GM12878 (cell line): ENCODE results near the gene TSPO2. TPM values are rescaled to one million over a fixed set of nuclear protein-coding genes. Genes with fewer than 3 reads are reported as not detected.

Experiments used
- ATAC-seq: fragments of 200-7000 bp; cut with Tn5 transposase; 3 replicates; pipeline ENCODE4 v1.9.1; 2020; ENCODE audit warnings: mild to moderate bottlenecking, moderate library complexity
- BruUV-seq: library from RNA; stranded (reverse); fragments of 400-500 nt; replicated peaks from 2 replicates; lab custom pipeline; 2021; lab: Mats Ljungman, UMichigan
- CTCF ChIA-PET: fragments of 300-600 bp; sonication (Branson Sonifier 250); formaldehyde crosslinking; extraction: SDS; loops from one replicate; lab custom pipeline; 2021; ENCODE audit warnings: inconsistent platforms; lab: Yijun Ruan, JAX
- POLR2A ChIA-PET: fragments of 350-600 bp; formaldehyde crosslinking; extraction: SDS; loops from one replicate; lab custom pipeline; 2021; ENCODE audit warnings: inconsistent platforms; lab: Charles Lee
- RAD21 ChIA-PET: fragments of 300-600 bp; sonication (Branson Sonifier 250); formaldehyde crosslinking; loops from one replicate; lab custom pipeline; 2023; ENCODE audit warnings: antibody characterized with exemption; ENCODE audit not compliant: unreplicated experiment; lab: Charles Lee
- SMC1A ChIA-PET: fragments of 300-600 bp; sonication (Branson Sonifier 250); formaldehyde crosslinking; loops from one replicate; lab custom pipeline; 2023; ENCODE audit not compliant: unreplicated experiment, uncharacterized antibody; lab: Charles Lee
- DNase-seq: peaks from one replicate; pipeline ENCODE4 v3.0.0-alpha.2; 2011; ENCODE audit warnings: low read depth, low spot score
- FAIRE-seq: peaks from 3 replicates; lab custom pipeline; 2011; peaks lifted over from hg19 to GRCh38; lab: Jason Lieb, UNC
- H2AFZ ChIP-seq: 2 replicates; pipeline ENCODE4 v1.6.0; 2011; ENCODE audit warnings: low read depth, low read length, control low read depth; ENCODE audit not compliant: control insufficient read depth
- H3K27ac ChIP-seq: 2 replicates; pipeline ENCODE4 v1.5.1; 2011; ENCODE audit warnings: control low read depth; ENCODE audit not compliant: control insufficient read depth, insufficient read depth
- H3K27me3 ChIP-seq, 2 experiments: replicated peaks in 1 of 2; 2 replicates each; pipeline versions ENCODE4 v1.6.0 to v1.6.1; 2011; ENCODE audit warnings: low read length in 1 of 2; ENCODE audit not compliant: control insufficient read depth in 2 of 2, insufficient read depth in 2 of 2
- H3K36me3 ChIP-seq, 2 experiments: 2 replicates each; pipeline ENCODE4 v1.5.1; 2011; ENCODE audit warnings: low read length in 1 of 2; ENCODE audit not compliant: control insufficient read depth in 2 of 2, insufficient read depth in 2 of 2
- H3K4me1 ChIP-seq: 2 replicates; pipeline ENCODE4 v1.6.1; 2011; ENCODE audit warnings: mild to moderate bottlenecking, low read length, moderate library complexity, mixed read lengths; ENCODE audit not compliant: control insufficient read depth, insufficient read depth
- H3K4me2 ChIP-seq: 2 replicates; pipeline ENCODE4 v1.6.0; 2011; ENCODE audit warnings: control low read depth; ENCODE audit not compliant: control insufficient read depth, insufficient read depth
- H3K4me3 ChIP-seq: fragments of 200-600 bp; sonication (generic); 2 replicates; pipeline ENCODE4 v1.5.1; 2016
- H3K79me2 ChIP-seq: 2 replicates; pipeline ENCODE4 v1.6.0; 2011; ENCODE audit warnings: low read length; ENCODE audit not compliant: control insufficient read depth, insufficient read depth
- H3K9ac ChIP-seq: 2 replicates; pipeline ENCODE4 v1.8.0; 2011; ENCODE audit warnings: low read length, control low read depth, mixed read lengths; ENCODE audit not compliant: control insufficient read depth, insufficient read depth
- H3K9me3 ChIP-seq: replicated peaks from 3 replicates; pipeline ENCODE4 v1.5.1; 2011; ENCODE audit warnings: mild to moderate bottlenecking, low read length; ENCODE audit not compliant: control insufficient read depth, insufficient read depth
- H4K20me1 ChIP-seq: 2 replicates; pipeline ENCODE4 v1.6.0; 2011; ENCODE audit not compliant: control insufficient read depth, insufficient read depth
- ASH2L ChIP-seq: fragments of 300-600, 200-600 bp; sonication (generic); IDR thresholded peaks from 2 replicates; pipeline ENCODE4 v1.6.1; 2017; ENCODE audit warnings: low read depth, mild to moderate bottlenecking, borderline replicate concordance
- CHD4 ChIP-seq: fragments of 200-600 bp; sonication (generic); IDR thresholded peaks from 2 replicates; pipeline ENCODE4 v1.6.1; 2016; ENCODE audit warnings: mild to moderate bottlenecking
- CREM ChIP-seq: IDR thresholded peaks from 2 replicates; pipeline ENCODE4 v1.6.1; 2014; ENCODE audit warnings: antibody characterized with exemption, low read depth
- IKZF2 ChIP-seq, 2 experiments: fragments of 450-650 bp; IDR thresholded peaks; 2 replicates each; pipeline ENCODE4 v1.6.1; 2017; ENCODE audit warnings: mild to moderate bottlenecking in 2 of 2, moderate library complexity in 2 of 2
- KDM1A ChIP-seq: fragments of 200-600 bp; sonication (generic); IDR thresholded peaks from 2 replicates; pipeline ENCODE4 v1.6.1; 2016; ENCODE audit warnings: borderline replicate concordance
- RAD51 ChIP-seq: fragments of 450-650 bp; IDR thresholded peaks from 2 replicates; pipeline ENCODE4 v1.6.1; 2016; ENCODE audit warnings: moderate library complexity, mild to moderate bottlenecking, inconsistent platforms
- SIN3A ChIP-seq: IDR thresholded peaks from 2 replicates; pipeline ENCODE4 v1.6.1; 2012; ENCODE audit warnings: low read depth, low read length, improper control_type of control experiment
- SREBF2 ChIP-seq: IDR thresholded peaks from 2 replicates; pipeline ENCODE4 v1.6.1; 2012; ENCODE audit warnings: mild to moderate bottlenecking, low read length
- STAT3 ChIP-seq: IDR thresholded peaks from 2 replicates; pipeline ENCODE4 v1.6.1; 2011; ENCODE audit warnings: low read depth, low read length, improper control_type of control experiment
- WRNIP1 ChIP-seq: IDR thresholded peaks from 2 replicates; pipeline ENCODE4 v1.6.1; 2011; ENCODE audit warnings: low read depth, low read length, improper control_type of control experiment, borderline replicate concordance
- ZNF207 ChIP-seq: fragments of 450-650 bp; IDR thresholded peaks from 2 replicates; pipeline ENCODE4 v1.6.1; 2014; ENCODE audit warnings: antibody characterized with exemption, mild to moderate bottlenecking, borderline replicate concordance
- ZZZ3 ChIP-seq: IDR thresholded peaks from 2 replicates; pipeline ENCODE4 v1.6.1; 2011; ENCODE audit warnings: low read depth; ENCODE audit not compliant: control insufficient read depth, insufficient read length
- WGBS: methylation state at CpG from one replicate; pipeline ENCODE4 v1.1.6; 2016; ENCODE audit warnings: low lambda C conversion rate; ENCODE audit not compliant: insufficient replicate concordance, insufficient coverage; ENCODE audit errors: missing lambda C conversion rate; 5-methylcytosine and 5-hydroxymethylcytosine counted together
- in situ Hi-C: fragments of 300-500 bp; cut with MboI; formaldehyde crosslinking; loops from 9 replicates; pipeline ENCODE4 v1.14.3; 2018; ENCODE audit warnings: mixed read lengths
- intact Hi-C: fragments of 100-400 bp; cut with micrococcal nuclease; formaldehyde crosslinking; loops from one replicate; pipeline ENCODE4 v1.14.2; 2022; ENCODE audit not compliant: unreplicated experiment
- polyA plus RNA-seq, 11 experiments: library from polyadenylated mRNA; depleted of rRNA in 4 of 11; unstranded in 6 of 11; stranded (reverse) in 5 of 11; fragments of >200 nt; fragmentation: Nextera tagmentation in 4 of 11; fragmentation: Illumina TruSeq in 1 of 11; extraction: Ambion mirVana in 4 of 11; extraction: Trizol in 1 of 11; gene quantifications; 1 replicate in 1 of 11; 2 replicates in 10 of 11; pipeline versions ENCODE4 v1.2.1 to v1.2.3, GENCODE V29; 2011 to 2016; ENCODE audit warnings: inconsistent platforms in 2 of 11, missing spikeins in 2 of 11, low read depth in 1 of 11
- total RNA-seq, 4 experiments: library from RNA; depleted of rRNA in 3 of 4; stranded (reverse); fragments of >200 nt in 3 of 4; fragmentation: Illumina TruSeq in 1 of 4; extraction: Trizol in 1 of 4; gene quantifications; 2 replicates each; pipeline versions ENCODE4 v1.2.1 to v1.2.3, GENCODE V29; 2013 to 2021
- TF ChIP-seq, protein P1 (sequence below): fragments of 450-650 bp; IDR thresholded peaks from 2 replicates; pipeline ENCODE4 v1.6.1; 2018; ENCODE audit warnings: mild to moderate bottlenecking, low read depth, moderate library complexity; ENCODE audit not compliant: partially characterized antibody

Gene TSPO2
- total and polyA plus RNA-seq, 10 of the 15 experiments (the other 5 are each of a cell fraction or from before 2014, with no cell fraction given), result not detected

- Histone ChIP-seq H3K4me1 (no peaks in the 10 kb centered on the region), H3K4me2 (no peak overlapping the region), H3K36me3 (no peaks in the 10 kb centered on the region; a peak in 2 of 4 replicates), H3K4me3 (no peak overlapping the region), H2AFZ (no peak overlapping the region), H4K20me1 (no peaks in the 10 kb centered on the region), H3K9ac (no peak overlapping the region), H3K27me3 (no peaks in the 10 kb centered on the region), H3K79me2 (no peaks in the 10 kb centered on the region), H3K27ac (no peak overlapping the region), H3K9me3 (no peaks in the 10 kb centered on the region)
- SMC1A ChIA-PET, result interaction anchor here (1.9 kb wide), 1 partner anchor 11 kb away, joined by 5 read pairs; no protein-coding TSS in a partner anchor
- FAIRE-seq (no peak), DNase-seq (no peak), ATAC-seq (no peak)
- in situ Hi-C loops (no loop called here), intact Hi-C loops (no loop called here)
- POLR2A ChIA-PET, result interaction anchor here (0.6 kb wide), 1 partner anchor 275 kb away, joined by 5 read pairs; no protein-coding TSS in a partner anchor
- WGBS, result 70% methylated on average over 2 of the region's 2 CpGs
- TF ChIP-seq ZZZ3 (no peak), CHD4 (no peak), SREBF2 (no peak), ASH2L (no peak), WRNIP1 (no peak), KDM1A (no peak)
- no TSS peak for BruUV-seq
- RAD21 ChIA-PET, result interaction anchor here (1.4 kb wide), 1 partner anchor 124 kb away, joined by 6 read pairs; no protein-coding TSS in a partner anchor
- CTCF ChIA-PET, result interaction anchor here (0.7 to 1.6 kb wide), 5 partner anchors 11 to 124 kb away, joined by 3 to 7 read pairs (median 3); partner anchors contain the start of gene UNC5CL
These were observed 16.5 kb downstream of the TSPO2 start for GRCh38 chr6:41058783-41059181.

GRCh38 chr6:41059556-41059955 is 17.3 kb downstream of the TSPO2 start:
- Histone ChIP-seq H3K9ac (no peak overlapping the region), H3K9me3 (no peaks in the 10 kb centered on the region), H3K27me3 (no peaks in the 10 kb centered on the region), H3K4me2 (no peak overlapping the region), H3K36me3 (peaks cover 0 to 5% of the 10 kb centered on the region in 2 experiments; a peak in 2 of 4 replicates), H3K4me1 (no peaks in the 10 kb centered on the region), H3K27ac (no peak overlapping the region), H2AFZ (no peak overlapping the region), H3K4me3 (no peak overlapping the region), H3K79me2 (no peaks in the 10 kb centered on the region), H4K20me1 (no peaks in the 10 kb centered on the region)
- ChIA-PET SMC1A (interaction anchor here (1.9 kb wide), 1 partner anchor 10 kb away, joined by 5 read pairs; no protein-coding TSS in a partner anchor), POLR2A (no interaction called here), RAD21 (interaction anchor here (1.4 kb wide), 1 partner anchor 123 kb away, joined by 6 read pairs; no protein-coding TSS in a partner anchor), CTCF (interaction anchor here (0.7 to 1.6 kb wide), 6 partner anchors 11 to 123 kb away, joined by 3 to 7 read pairs (median 3); partner anchors contain the start of gene UNC5CL)
- ATAC-seq, result no peak
- DNase-seq, result no peak
- WGBS, result 94% methylated on average over 1 of the region's 1 CpG
- no TSS peak for BruUV-seq
- intact Hi-C loops, result no loop called here
- in situ Hi-C loops, result no loop called here
- FAIRE-seq, result no peak
- TF ChIP-seq RAD51 (no peak), SIN3A (no peak), STAT3 (no peak), ZNF207 (no peak), IKZF2 (IDR thresholded peaks at IDR 0.05) (no peak), CREM (no peak)
- TF ChIP-seq, protein P1, sequence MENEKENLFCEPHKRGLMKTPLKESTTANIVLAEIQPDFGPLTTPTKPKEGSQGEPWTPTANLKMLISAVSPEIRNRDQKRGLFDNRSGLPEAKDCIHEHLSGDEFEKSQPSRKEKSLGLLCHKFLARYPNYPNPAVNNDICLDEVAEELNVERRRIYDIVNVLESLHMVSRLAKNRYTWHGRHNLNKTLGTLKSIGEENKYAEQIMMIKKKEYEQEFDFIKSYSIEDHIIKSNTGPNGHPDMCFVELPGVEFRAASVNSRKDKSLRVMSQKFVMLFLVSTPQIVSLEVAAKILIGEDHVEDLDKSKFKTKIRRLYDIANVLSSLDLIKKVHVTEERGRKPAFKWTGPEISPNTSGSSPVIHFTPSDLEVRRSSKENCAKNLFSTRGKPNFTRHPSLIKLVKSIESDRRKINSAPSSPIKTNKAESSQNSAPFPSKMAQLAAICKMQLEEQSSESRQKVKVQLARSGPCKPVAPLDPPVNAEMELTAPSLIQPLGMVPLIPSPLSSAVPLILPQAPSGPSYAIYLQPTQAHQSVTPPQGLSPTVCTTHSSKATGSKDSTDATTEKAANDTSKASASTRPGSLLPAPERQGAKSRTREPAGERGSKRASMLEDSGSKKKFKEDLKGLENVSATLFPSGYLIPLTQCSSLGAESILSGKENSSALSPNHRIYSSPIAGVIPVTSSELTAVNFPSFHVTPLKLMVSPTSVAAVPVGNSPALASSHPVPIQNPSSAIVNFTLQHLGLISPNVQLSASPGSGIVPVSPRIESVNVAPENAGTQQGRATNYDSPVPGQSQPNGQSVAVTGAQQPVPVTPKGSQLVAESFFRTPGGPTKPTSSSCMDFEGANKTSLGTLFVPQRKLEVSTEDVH, result no peak
